K562 (cell line): ENCODE measurements around the gene OR2AT4. TPM values are rescaled to one million over a fixed set of nuclear protein-coding genes. Genes with fewer than 3 reads are reported as not detected.
A peak's percentile ranks its signal among the peaks of the same experiment; 100 is the strongest.

Source experiments
- CBFB ChIP-seq: sonication (generic); formaldehyde crosslinking; IDR thresholded peaks from 2 replicates; pipeline ENCODE4 v1.4.0; 2020; ENCODE audit warnings: mild to moderate bottlenecking, missing genetic modification reagents
- CHAMP1 ChIP-seq: fragments of 450-650 bp; IDR thresholded peaks from 2 replicates; pipeline ENCODE4 v1.6.1; 2016; ENCODE audit warnings: mild to moderate bottlenecking
- CREB1 ChIP-seq, 2 experiments: sonication (generic) in 1 of 2; formaldehyde crosslinking in 1 of 2; IDR thresholded peaks; 2 replicates each; pipeline versions ENCODE4 v1.6.1 to v1.8.0; 2012 to 2022; ENCODE audit warnings: inconsistent platforms in 1 of 2, mild to moderate bottlenecking in 1 of 2, missing genetic modification reagents in 1 of 2, moderate library complexity in 1 of 2
- EP300 ChIP-seq: IDR thresholded peaks from 2 replicates; pipeline ENCODE4 v1.6.1; 2012; ENCODE audit warnings: low read length, improper control_type of control experiment
- GABPA ChIP-seq: fragments of 200-800 bp; sonication (Bioruptor generic); conservative IDR thresholded peaks from 2 replicates; pipeline ENCODE4 v1.6.1; 2016; ENCODE audit warnings: low read depth, missing genetic modification characterization, missing compliant biosample characterization
- MITF ChIP-seq: IDR thresholded peaks from 2 replicates; pipeline ENCODE4 v1.6.1; 2014; ENCODE audit warnings: antibody characterized with exemption
- MYC ChIP-seq, 2 experiments: fragments of 250-450 bp in 1 of 2; sonication (Bioruptor Pico) in 1 of 2; IDR thresholded peaks; 2 replicates each; pipeline versions ENCODE4 v1.5.1 to v1.6.1; 2012 to 2021; ENCODE audit warnings: low read depth in 2 of 2, borderline replicate concordance in 1 of 2, improper control_type of control experiment in 1 of 2, low read length in 1 of 2, mild to moderate bottlenecking in 1 of 2, moderate library complexity in 1 of 2
- NFIC ChIP-seq: fragments of 450-650 bp; IDR thresholded peaks from 2 replicates; pipeline ENCODE4 v1.6.1; 2017; ENCODE audit warnings: mild to moderate bottlenecking, inconsistent platforms
- PKNOX1 ChIP-seq: fragments of 450-650 bp; IDR thresholded peaks from 2 replicates; pipeline ENCODE4 v1.6.1; 2016
- RCOR1 ChIP-seq, 2 experiments: IDR thresholded peaks; 2 replicates each; pipeline ENCODE4 v1.6.1; 2012; ENCODE audit warnings: low read depth in 2 of 2, low read length in 2 of 2, borderline replicate concordance in 1 of 2, improper control_type of control experiment in 1 of 2
- TAF15 ChIP-seq: fragments of 200-400 bp; formaldehyde crosslinking; IDR thresholded peaks from 2 replicates; pipeline ENCODE4 v1.6.1; 2017; ENCODE audit warnings: mild to moderate bottlenecking, low read depth, low read length, moderate library complexity
- TAF9B ChIP-seq: fragments of 450-650 bp; IDR thresholded peaks from 2 replicates; pipeline ENCODE4 v1.6.1; 2018; ENCODE audit warnings: mild to moderate bottlenecking; ENCODE audit not compliant: partially characterized antibody
- ZFP91 ChIP-seq: sonication (generic); formaldehyde crosslinking; IDR thresholded peaks from 2 replicates; pipeline ENCODE4 v1.8.0; 2022; ENCODE audit warnings: mild to moderate bottlenecking, missing genetic modification reagents
- ZNF707 ChIP-seq: fragments of 250-450 bp; sonication (Bioruptor Pico); conservative IDR thresholded peaks from 2 replicates; pipeline ENCODE4 v1.8.0; 2022; ENCODE audit warnings: inconsistent platforms, mild to moderate bottlenecking, moderate library complexity
- polyA plus RNA-seq, 8 experiments: library from polyadenylated mRNA; depleted of rRNA in 4 of 8; stranded (reverse) in 5 of 8; unstranded in 3 of 8; fragments of >200 nt; fragmentation: Nextera tagmentation in 2 of 8; fragmentation: Illumina TruSeq in 1 of 8; extraction: Ambion mirVana in 2 of 8; extraction: Trizol in 1 of 8; gene quantifications; 2 replicates each; pipeline versions ENCODE4 v1.2.1 to v1.2.3, GENCODE V29; 2011 to 2014; ENCODE audit warnings: inconsistent platforms in 1 of 8, missing spikeins in 1 of 8
- total RNA-seq, 7 experiments: library from RNA; depleted of rRNA in 6 of 7; stranded (reverse); fragments of >200 nt in 6 of 7; fragmentation: Illumina TruSeq in 2 of 7; extraction: Trizol in 2 of 7; gene quantifications; 2 replicates each; pipeline versions ENCODE4 v1.2.1 to v1.2.3, GENCODE V29; 2011 to 2021; ENCODE audit warnings: low replicate concordance in 1 of 7
- TF ChIP-seq, protein P1 (sequence below): sonication (generic); formaldehyde crosslinking; IDR thresholded peaks from 2 replicates; pipeline ENCODE4 v1.9.0; 2022; ENCODE audit warnings: mild to moderate bottlenecking, missing genetic modification reagents

Gene OR2AT4
- total and polyA plus RNA-seq, 9 of the 15 experiments (the other 6 are each of a cell fraction or from before 2014, with no cell fraction given) = 0.86 to 3.1 (median 2.0) TPM

DNA sequence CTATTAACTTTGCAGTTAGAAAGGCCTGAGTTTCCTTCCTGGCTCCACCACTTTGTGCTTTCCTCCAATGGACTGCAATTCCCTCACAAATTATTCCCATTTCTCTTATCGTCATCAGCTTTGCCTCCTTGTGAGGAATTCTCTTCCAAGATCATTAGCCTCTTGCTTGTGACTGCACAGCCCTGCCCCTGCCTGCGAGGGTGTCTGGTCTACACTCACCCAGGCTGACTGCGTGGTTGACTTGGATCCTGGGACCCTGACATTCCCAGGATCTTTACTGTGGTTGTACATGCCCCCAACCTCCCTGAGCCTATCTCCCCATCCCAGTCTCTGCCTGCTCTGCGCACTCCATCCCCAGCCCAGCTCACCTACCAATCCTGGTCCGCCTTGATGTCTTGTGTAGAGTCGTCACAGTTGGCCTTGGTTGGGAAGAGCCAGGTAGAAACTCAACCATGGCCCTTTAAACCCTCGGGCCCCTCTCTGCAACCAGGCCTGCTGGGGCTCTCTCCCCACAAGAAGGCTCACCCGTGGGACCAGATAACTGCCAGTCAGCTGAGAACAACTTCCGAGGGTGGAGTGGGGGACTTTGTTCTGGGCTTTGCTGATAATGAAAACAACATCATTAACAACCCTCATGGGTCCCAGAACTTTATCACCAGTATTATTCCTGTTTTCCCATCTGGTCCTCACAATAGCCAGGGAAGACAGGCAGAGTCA is at the start of gene OR2AT4 (continued):
- TF ChIP-seq ZNF707 = 0 out of 2 replicates have a peak, but pooled peaks have one; percentile 30
- TF ChIP-seq CBFB (CRISPR knock-in tag) = peak; percentile 79; the same call in 1 of the 2 replicates
- TF ChIP-seq CHAMP1 = peak; percentile 20; the same call in 1 of the 2 replicates
- TF ChIP-seq RCOR1 (IDR thresholded peaks at IDR 0.05; ENCODE audit: borderline replicate concordance in 1 of 2, low read depth in 2 of 2, low read length in 2 of 2) = peak in 1 of 2 experiments; percentile 82; a peak in 2 of 4 replicates
- peak; percentile 42; the same call in 1 of the 2 replicates for TF ChIP-seq MYC (IDR thresholded peaks at IDR 0.05; ENCODE audit: low read depth, low read length)
- no peak for TF ChIP-seq MYC (CRISPR knock-in tag; IDR thresholded peaks at IDR 0.05; ENCODE audit: borderline replicate concordance, low read depth)
- TF ChIP-seq GABPA (tag) = 0 out of 2 replicates have a peak, but pooled peaks have one; percentile 36
- no peak for TF ChIP-seq TAF15
- peak; percentile 95 for TF ChIP-seq EP300
- TF ChIP-seq NFIC = peak; percentile 70
- TF ChIP-seq CREB1 (IDR thresholded peaks at IDR 0.05) = peak; percentile 58; the same call in 1 of the 2 replicates
- TF ChIP-seq CREB1 (CRISPR knock-in tag; IDR thresholded peaks at IDR 0.05) = no peak
- peak; percentile 90 for TF ChIP-seq ZFP91
- TF ChIP-seq PKNOX1 = peak; percentile 70; the same call in 1 of the 2 replicates
- TF ChIP-seq, protein P1, sequence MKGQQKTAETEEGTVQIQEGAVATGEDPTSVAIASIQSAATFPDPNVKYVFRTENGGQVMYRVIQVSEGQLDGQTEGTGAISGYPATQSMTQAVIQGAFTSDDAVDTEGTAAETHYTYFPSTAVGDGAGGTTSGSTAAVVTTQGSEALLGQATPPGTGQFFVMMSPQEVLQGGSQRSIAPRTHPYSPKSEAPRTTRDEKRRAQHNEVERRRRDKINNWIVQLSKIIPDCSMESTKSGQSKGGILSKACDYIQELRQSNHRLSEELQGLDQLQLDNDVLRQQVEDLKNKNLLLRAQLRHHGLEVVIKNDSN = 0 out of 2 replicates have a peak, but pooled peaks have one; percentile 17
- TF ChIP-seq MITF = 0 out of 2 replicates have a peak, but pooled peaks have one; percentile 21
- peak; percentile 74 for TF ChIP-seq TAF9B
